Measurements from ENCODE around the gene STXBP2.

The STXBP2 gene

DNA sequence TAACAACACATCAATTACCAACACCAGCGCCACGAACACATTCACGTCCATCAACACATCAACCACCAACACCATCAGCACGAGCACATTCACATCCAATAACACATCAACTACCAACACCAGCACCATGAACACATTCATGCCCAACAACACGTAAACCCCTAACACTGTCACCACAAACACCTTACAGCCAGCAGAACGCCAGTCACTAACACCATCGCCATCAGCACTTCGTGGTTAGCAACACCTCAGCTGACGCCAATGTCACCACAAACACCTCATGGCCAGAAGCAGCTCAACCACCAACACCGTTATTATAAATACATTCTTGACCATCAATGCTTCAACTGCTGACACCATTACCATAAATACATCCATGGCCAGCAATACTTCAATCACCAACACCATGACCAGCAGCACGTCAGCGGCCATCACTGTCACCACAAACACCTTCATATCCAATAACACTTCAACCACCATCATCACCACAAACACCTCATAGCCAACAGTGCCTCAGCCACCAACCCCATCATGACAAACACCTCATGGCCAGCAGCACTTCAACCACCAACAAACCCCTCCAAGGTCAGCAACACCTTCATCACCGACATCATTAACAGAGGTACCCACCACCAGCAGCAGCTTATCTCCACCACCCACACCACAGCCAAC is 55.6 kb downstream of the STXBP2 start:
- H3K36me3 ChIP-seq (ENCODE audit: control insufficient read depth in 2 of 2, insufficient read depth in 1 of 2, low read length in 2 of 2): no peaks in the 10 kb centered on the region
- H3K4me3 ChIP-seq (ENCODE audit: low read depth, low read length): no peak overlapping the region
- H3K4me1 ChIP-seq (ENCODE audit: control insufficient read depth, insufficient read depth, low read length): no peaks in the 10 kb centered on the region
- H3K9me3 ChIP-seq (ENCODE audit: control insufficient read depth, insufficient read depth, low read depth, low read length): no peaks in the 10 kb centered on the region
- CTCF ChIA-PET: no interaction called here
- POLR2A ChIA-PET: no interaction called here
- no peak for TF ChIP-seq HOXA7 (CRISPR knock-in tag; IDR thresholded peaks at IDR 0.05; ENCODE audit: borderline replicate concordance)
- TF ChIP-seq ZNF473 (tag by site-specific recombination; IDR thresholded peaks at IDR 0.05): 0 out of 2 replicates have a peak, but pooled peaks have one; percentile 27
- no peak overlapping the region for H3K27ac ChIP-seq (ENCODE audit: extremely low read depth, low read depth, low read length)

DNA sequence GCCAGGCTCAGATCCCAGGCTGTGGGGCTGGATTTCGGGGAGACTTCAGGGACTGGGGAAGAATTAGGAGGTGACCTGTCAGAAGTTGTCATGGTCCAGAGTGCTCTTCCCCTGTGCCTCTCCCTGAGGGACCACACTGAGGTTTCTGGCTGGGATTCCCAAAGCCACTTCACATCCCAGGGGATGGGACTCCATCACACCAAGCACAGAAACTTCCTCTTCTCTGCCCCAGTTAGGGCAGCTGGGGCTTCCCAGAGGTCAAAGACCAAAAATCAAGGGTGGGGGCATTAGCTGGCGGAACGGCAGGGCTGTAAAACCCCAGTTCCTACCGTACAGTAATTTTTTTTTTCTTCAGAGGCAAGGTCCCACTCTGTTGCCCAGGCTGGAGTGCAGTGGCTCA is 57.6 kb downstream of the STXBP2 start:
- Histone ChIP-seq H3K4me3 (ENCODE audit: low read depth, low read length) (no peak overlapping the region), H3K4me1 (ENCODE audit: control insufficient read depth, insufficient read depth, low read length) (no peaks in the 10 kb centered on the region), H3K36me3 (ENCODE audit: control insufficient read depth in 2 of 2, insufficient read depth in 1 of 2, low read length in 2 of 2) (no peaks in the 10 kb centered on the region), H3K9me3 (ENCODE audit: control insufficient read depth, insufficient read depth, low read depth, low read length) (no peaks in the 10 kb centered on the region), H3K27ac (ENCODE audit: extremely low read depth, low read depth, low read length) (no peak overlapping the region)
- POLR2A ChIA-PET: no interaction called here
- CTCF ChIA-PET: no interaction called here
- TF ChIP-seq ZNF473 (tag by site-specific recombination; IDR thresholded peaks at IDR 0.05) (no peak), ZNF501 (tag by site-specific recombination; IDR thresholded peaks at IDR 0.05) (no peak), HOXA7 (CRISPR knock-in tag; IDR thresholded peaks at IDR 0.05; ENCODE audit: borderline replicate concordance) (no peak), IKZF3 (tag by site-specific recombination; IDR thresholded peaks at IDR 0.05) (no peak), ZNF23 (tag by site-specific recombination; IDR thresholded peaks at IDR 0.05; ENCODE audit: borderline replicate concordance) (no peak), ZNF335 (tag by site-specific recombination; conservative IDR thresholded peaks at IDR 0.05) (no peak), ZNF214 (tag by site-specific recombination; IDR thresholded peaks at IDR 0.05; ENCODE audit: borderline replicate concordance) (no peak), ZBTB20 (tag by site-specific recombination; IDR thresholded peaks at IDR 0.05) (no peak), ZNF600 (tag by site-specific recombination; IDR thresholded peaks at IDR 0.05) (no peak), GLIS2 (tag by site-specific recombination; IDR thresholded peaks at IDR 0.05) (no peak), ZNF112 (tag by site-specific recombination; IDR thresholded peaks at IDR 0.05) (no peak), ZNF544 (tag by site-specific recombination; IDR thresholded peaks at IDR 0.05) (no peak), ZNF48 (tag by site-specific recombination; IDR thresholded peaks at IDR 0.05) (no peak), ZNF658 (tag by site-specific recombination; IDR thresholded peaks at IDR 0.05) (no peak), SP2 (tag by site-specific recombination; IDR thresholded peaks at IDR 0.05) (no peak), ZNF175 (tag by site-specific recombination; IDR thresholded peaks at IDR 0.05) (no peak), MZF1 (tag by site-specific recombination; IDR thresholded peaks at IDR 0.05; ENCODE audit: borderline replicate concordance) (no peak), ZNF37A (tag by site-specific recombination; IDR thresholded peaks at IDR 0.05) (no peak), ZNF707 (tag by site-specific recombination; IDR thresholded peaks at IDR 0.05) (no peak)
- TF ChIP-seq, protein P1, sequence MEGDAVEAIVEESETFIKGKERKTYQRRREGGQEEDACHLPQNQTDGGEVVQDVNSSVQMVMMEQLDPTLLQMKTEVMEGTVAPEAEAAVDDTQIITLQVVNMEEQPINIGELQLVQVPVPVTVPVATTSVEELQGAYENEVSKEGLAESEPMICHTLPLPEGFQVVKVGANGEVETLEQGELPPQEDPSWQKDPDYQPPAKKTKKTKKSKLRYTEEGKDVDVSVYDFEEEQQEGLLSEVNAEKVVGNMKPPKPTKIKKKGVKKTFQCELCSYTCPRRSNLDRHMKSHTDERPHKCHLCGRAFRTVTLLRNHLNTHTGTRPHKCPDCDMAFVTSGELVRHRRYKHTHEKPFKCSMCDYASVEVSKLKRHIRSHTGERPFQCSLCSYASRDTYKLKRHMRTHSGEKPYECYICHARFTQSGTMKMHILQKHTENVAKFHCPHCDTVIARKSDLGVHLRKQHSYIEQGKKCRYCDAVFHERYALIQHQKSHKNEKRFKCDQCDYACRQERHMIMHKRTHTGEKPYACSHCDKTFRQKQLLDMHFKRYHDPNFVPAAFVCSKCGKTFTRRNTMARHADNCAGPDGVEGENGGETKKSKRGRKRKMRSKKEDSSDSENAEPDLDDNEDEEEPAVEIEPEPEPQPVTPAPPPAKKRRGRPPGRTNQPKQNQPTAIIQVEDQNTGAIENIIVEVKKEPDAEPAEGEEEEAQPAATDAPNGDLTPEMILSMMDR (tag by site-specific recombination; IDR thresholded peaks at IDR 0.05): no peak
